ENCODE measurements around the gene ANO2.

The ANO2 gene

GRCh38 chr12:5872745-5873144 lies 72.3 kb downstream of the ANO2 start:
- no peak for TF ChIP-seq TEAD4 (IDR thresholded peaks at IDR 0.05)
- TF ChIP-seq TCF12 (IDR thresholded peaks at IDR 0.05; ENCODE audit: low read depth), result no peak
- TF ChIP-seq NFIC (IDR thresholded peaks at IDR 0.05), result no peak
- TF ChIP-seq FOXM1 (IDR thresholded peaks at IDR 0.05; ENCODE audit: borderline replicate concordance, low read depth), result no peak
- no peak for TF ChIP-seq CEBPB (IDR thresholded peaks at IDR 0.05)
- peak; percentile 56 for TF ChIP-seq RAD21 (IDR thresholded peaks at IDR 0.05; ENCODE audit: low read depth)
- TF ChIP-seq TAF1 (IDR thresholded peaks at IDR 0.05; ENCODE audit: low read depth), result no peak
- no peak for TF ChIP-seq REST (IDR thresholded peaks at IDR 0.05; ENCODE audit: low read depth)

GRCh38 chr12:5871741-5872140 lies 73.3 kb downstream of the ANO2 start:
- TF ChIP-seq USF1 (IDR thresholded peaks at IDR 0.05) (no peak), FOXM1 (IDR thresholded peaks at IDR 0.05; ENCODE audit: borderline replicate concordance, low read depth) (no peak), TCF12 (IDR thresholded peaks at IDR 0.05; ENCODE audit: low read depth) (no peak), NFIC (IDR thresholded peaks at IDR 0.05) (no peak), EGR1 (IDR thresholded peaks at IDR 0.05) (no peak), EP300 (IDR thresholded peaks at IDR 0.05; ENCODE audit: borderline replicate concordance) (no peak), YY1 (IDR thresholded peaks at IDR 0.05; ENCODE audit: low read depth) (no peak), MAX (IDR thresholded peaks at IDR 0.05) (no peak), RAD21 (IDR thresholded peaks at IDR 0.05; ENCODE audit: low read depth) (no peak), CREB1 (IDR thresholded peaks at IDR 0.05; ENCODE audit: low read depth) (no peak), TAF1 (IDR thresholded peaks at IDR 0.05; ENCODE audit: low read depth) (no peak), REST (IDR thresholded peaks at IDR 0.05; ENCODE audit: low read depth) (no peak), CEBPB (IDR thresholded peaks at IDR 0.05) (no peak), TEAD4 (IDR thresholded peaks at IDR 0.05) (no peak), ZBTB7A (IDR thresholded peaks at IDR 0.05; ENCODE audit: low read depth) (no peak)

GRCh38 chr12:5870183-5870582 lies 74.9 kb downstream of the ANO2 start:
- TF ChIP-seq FOXM1 (IDR thresholded peaks at IDR 0.05; ENCODE audit: borderline replicate concordance, low read depth), result no peak
- no peak for TF ChIP-seq EGR1 (IDR thresholded peaks at IDR 0.05)
- TF ChIP-seq NFIC (IDR thresholded peaks at IDR 0.05), result no peak

- no peak for TF ChIP-seq REST (IDR thresholded peaks at IDR 0.05; ENCODE audit: low read depth)
- TF ChIP-seq TCF12 (IDR thresholded peaks at IDR 0.05; ENCODE audit: low read depth), result no peak
- TF ChIP-seq NFIC (IDR thresholded peaks at IDR 0.05), result no peak
- no peak for TF ChIP-seq RAD21 (IDR thresholded peaks at IDR 0.05; ENCODE audit: low read depth)
- TF ChIP-seq MAX (IDR thresholded peaks at IDR 0.05), result no peak
- no peak for TF ChIP-seq YY1 (IDR thresholded peaks at IDR 0.05; ENCODE audit: low read depth)
- no peak for TF ChIP-seq FOXM1 (IDR thresholded peaks at IDR 0.05; ENCODE audit: borderline replicate concordance, low read depth)
- no peak for TF ChIP-seq EP300 (IDR thresholded peaks at IDR 0.05; ENCODE audit: borderline replicate concordance)
- TF ChIP-seq EGR1 (IDR thresholded peaks at IDR 0.05), result no peak
- no peak for TF ChIP-seq TEAD4 (IDR thresholded peaks at IDR 0.05)
- TF ChIP-seq TAF1 (IDR thresholded peaks at IDR 0.05; ENCODE audit: low read depth), result no peak
- TF ChIP-seq ZBTB7A (IDR thresholded peaks at IDR 0.05; ENCODE audit: low read depth), result no peak
Observed at GRCh38 chr12:5868625-5869295, 76.3 kb downstream of the ANO2 start.

- TF ChIP-seq TEAD4 (IDR thresholded peaks at IDR 0.05) (no peak), FOXM1 (IDR thresholded peaks at IDR 0.05; ENCODE audit: borderline replicate concordance, low read depth) (no peak)
Observed at GRCh38 chr12:5865397-5865796, 79.7 kb downstream of the ANO2 start.
